MCF 10A (cell line): Measurements from ENCODE around the gene HDAC7. TPM values are rescaled to one million over a fixed set of nuclear protein-coding genes. Genes with fewer than 3 reads are reported as not detected.
A peak's percentile ranks its signal among the peaks of the same experiment; 100 is the strongest.

ENCODE experiments used
- BruUV-seq: library from RNA; stranded (reverse); fragments of 400-500 nt; replicated peaks from 2 replicates; lab custom pipeline; 2021; lab: Mats Ljungman, UMichigan
- CTCF ChIA-PET: fragments of 300-600 bp; sonication (Branson Sonifier 250); formaldehyde crosslinking; extraction: SDS; loops from one replicate; lab custom pipeline; 2021; ENCODE audit warnings: antibody characterized with exemption, inconsistent platforms; lab: Yijun Ruan, JAX
- POLR2A ChIA-PET: fragments of 300-600, 350-650 bp; sonication (Branson Sonifier 250); formaldehyde crosslinking; extraction: SDS; loops from one replicate; lab custom pipeline; 2020; ENCODE audit warnings: antibody characterized with exemption, inconsistent platforms; lab: Yijun Ruan, JAX
- DNase-seq: peaks from one replicate; pipeline ENCODE4 v3.0.0-alpha.2; 2018; ENCODE audit not compliant: unreplicated experiment
- H3K27ac Mint-ChIP-seq: one replicate; pipeline ENCODE4 v1.8.0; 2022; ENCODE audit warnings: mild to moderate bottlenecking, low read depth, mixed read lengths; ENCODE audit not compliant: unreplicated experiment
- H3K27me3 Mint-ChIP-seq: one replicate; pipeline ENCODE4 v1.8.0; 2022; ENCODE audit warnings: mixed read lengths; ENCODE audit not compliant: insufficient read depth, unreplicated experiment
- H3K36me3 Mint-ChIP-seq: one replicate; pipeline ENCODE4 v1.8.0; 2022; ENCODE audit warnings: mild to moderate bottlenecking, moderate library complexity, mixed read lengths; ENCODE audit not compliant: insufficient read depth, unreplicated experiment
- H3K4me1 Mint-ChIP-seq: one replicate; pipeline ENCODE4 v1.8.0; 2022; ENCODE audit warnings: mixed read lengths; ENCODE audit not compliant: insufficient read depth, unreplicated experiment
- H3K4me3 Mint-ChIP-seq: one replicate; pipeline ENCODE4 v1.8.0; 2022; ENCODE audit warnings: mild to moderate bottlenecking, moderate library complexity, mixed read lengths; ENCODE audit not compliant: unreplicated experiment
- H3K9me3 Mint-ChIP-seq: one replicate; pipeline ENCODE4 v1.8.0; 2022; ENCODE audit warnings: mixed read lengths; ENCODE audit not compliant: unreplicated experiment
- intact Hi-C: fragments of 100-400 bp; cut with micrococcal nuclease; formaldehyde crosslinking; loops from 2 replicates; pipeline ENCODE4 v1.14.1; 2022
- total RNA-seq: library from RNA; stranded (reverse); gene quantifications from 2 replicates; pipeline ENCODE4 v1.2.3, GENCODE V29; 2022
- TF ChIP-seq, protein P1 (sequence below): fragments of 200-600 bp; IDR thresholded peaks from one replicate; pipeline ENCODE4 v1.8.0; 2022; ENCODE audit warnings: antibody characterized with exemption, mild to moderate bottlenecking; ENCODE audit not compliant: unreplicated experiment

The HDAC7 gene
- total RNA-seq, 1 experiment from 2014 or later, result 80.1 TPM

DNA sequence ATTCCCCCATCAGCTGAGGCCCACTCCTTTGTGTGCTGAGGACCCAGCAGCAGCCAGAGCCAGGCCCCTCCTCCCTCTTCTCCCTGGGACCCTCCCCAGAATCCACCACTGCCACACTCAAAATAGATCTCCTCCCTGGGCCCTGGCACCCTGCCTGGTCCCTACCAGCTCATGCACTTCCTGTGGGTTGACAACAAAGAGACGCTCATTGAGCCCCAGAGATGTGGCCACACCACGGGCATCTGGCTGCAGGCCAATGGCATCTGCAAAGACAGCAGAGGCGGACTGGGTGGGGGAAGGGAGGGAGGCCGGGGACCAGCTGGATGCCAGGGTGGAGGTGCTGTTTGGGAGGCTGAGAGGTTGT is 78.4 kb downstream of the HDAC7 start:
- CTCF ChIA-PET, result interaction anchor here (0.5 to 7.8 kb wide), 33 partner anchors 13 to 1021 kb away, joined by 3 to 843 read pairs (median 8); partner anchors contain the start of genes ENDOU, HDAC7, RAPGEF3 and SLC48A1
- Mint-ChIP-seq H3K4me1 (peaks cover 14% of the 10 kb centered on the region), H3K36me3 (no peaks in the 10 kb centered on the region), H3K9me3 (no peaks in the 10 kb centered on the region), H3K27ac (no peak overlapping the region), H3K4me3 (no peak overlapping the region), H3K27me3 (peaks cover 17% of the 10 kb centered on the region)
- intact Hi-C loops, result no loop called here
- BruUV-seq, result no TSS peak
- peak; percentile 73 for DNase-seq
- POLR2A ChIA-PET, result interaction anchor here (0.6 to 4.9 kb wide), 9 partner anchors 11 to 98 kb away, joined by 3 to 38 read pairs (median 5); partner anchors contain the start of gene RPAP3
- TF ChIP-seq, protein P1, sequence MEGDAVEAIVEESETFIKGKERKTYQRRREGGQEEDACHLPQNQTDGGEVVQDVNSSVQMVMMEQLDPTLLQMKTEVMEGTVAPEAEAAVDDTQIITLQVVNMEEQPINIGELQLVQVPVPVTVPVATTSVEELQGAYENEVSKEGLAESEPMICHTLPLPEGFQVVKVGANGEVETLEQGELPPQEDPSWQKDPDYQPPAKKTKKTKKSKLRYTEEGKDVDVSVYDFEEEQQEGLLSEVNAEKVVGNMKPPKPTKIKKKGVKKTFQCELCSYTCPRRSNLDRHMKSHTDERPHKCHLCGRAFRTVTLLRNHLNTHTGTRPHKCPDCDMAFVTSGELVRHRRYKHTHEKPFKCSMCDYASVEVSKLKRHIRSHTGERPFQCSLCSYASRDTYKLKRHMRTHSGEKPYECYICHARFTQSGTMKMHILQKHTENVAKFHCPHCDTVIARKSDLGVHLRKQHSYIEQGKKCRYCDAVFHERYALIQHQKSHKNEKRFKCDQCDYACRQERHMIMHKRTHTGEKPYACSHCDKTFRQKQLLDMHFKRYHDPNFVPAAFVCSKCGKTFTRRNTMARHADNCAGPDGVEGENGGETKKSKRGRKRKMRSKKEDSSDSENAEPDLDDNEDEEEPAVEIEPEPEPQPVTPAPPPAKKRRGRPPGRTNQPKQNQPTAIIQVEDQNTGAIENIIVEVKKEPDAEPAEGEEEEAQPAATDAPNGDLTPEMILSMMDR, result no peak

DNA sequence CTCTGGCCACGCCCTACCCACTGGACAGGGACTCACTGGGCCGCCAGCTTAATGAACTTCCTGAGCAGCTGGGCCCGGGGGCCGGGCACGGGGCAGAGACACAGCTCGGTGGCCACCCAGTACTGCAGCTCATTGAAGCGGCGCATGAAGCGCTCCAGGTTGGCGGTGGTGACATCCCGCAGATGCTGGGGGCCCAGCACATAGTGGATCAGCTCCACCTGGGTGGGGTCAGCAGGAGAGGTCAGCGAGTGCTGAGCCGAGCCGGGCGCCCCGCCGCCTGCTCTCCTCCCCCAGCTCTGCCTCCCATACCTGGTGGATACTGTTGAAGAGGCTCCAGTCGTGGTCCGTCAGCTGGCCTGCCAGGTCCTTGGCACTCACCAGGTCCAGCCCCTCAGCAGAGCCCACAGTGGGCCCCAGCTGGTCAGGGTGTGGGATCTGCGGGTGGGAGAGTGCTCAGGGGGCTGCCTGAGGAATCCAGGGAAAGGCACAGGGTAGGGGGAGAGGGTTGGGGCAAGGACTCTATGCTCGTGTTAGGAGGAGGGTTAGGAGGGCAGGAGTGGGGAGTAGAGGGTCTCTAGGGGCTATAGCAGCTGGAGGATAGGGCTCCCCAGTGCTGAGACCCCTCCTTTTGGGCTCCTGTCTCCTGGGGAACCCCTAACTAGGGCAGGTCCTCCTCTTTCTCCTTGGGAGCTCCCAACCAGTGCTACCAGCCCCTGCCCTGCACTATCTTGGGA is 78.9 kb downstream of the HDAC7 start:
- intact Hi-C loops, result no loop called here
- no peaks in the 10 kb centered on the region for H3K9me3 Mint-ChIP-seq
- TF ChIP-seq, protein P1, result no peak
- no peak overlapping the region for H3K4me3 Mint-ChIP-seq
- H3K27ac Mint-ChIP-seq, result no peak overlapping the region
- peaks cover 16% of the 10 kb centered on the region for H3K27me3 Mint-ChIP-seq
- POLR2A ChIA-PET, result interaction anchor here (0.6 to 4.9 kb wide), 4 partner anchors 27 to 40 kb away, joined by 3 to 38 read pairs (median 14); partner anchors contain the start of gene RPAP3
- no peaks in the 10 kb centered on the region for H3K36me3 Mint-ChIP-seq
- CTCF ChIA-PET, result interaction anchor here (0.5 to 7.8 kb wide), 21 partner anchors 12 to 708 kb away, joined by 3 to 843 read pairs (median 9); partner anchors contain the start of genes ENDOU, RAPGEF3 and SLC48A1
- peaks cover 14% of the 10 kb centered on the region for H3K4me1 Mint-ChIP-seq
- no peak for DNase-seq
- no TSS peak for BruUV-seq

DNA sequence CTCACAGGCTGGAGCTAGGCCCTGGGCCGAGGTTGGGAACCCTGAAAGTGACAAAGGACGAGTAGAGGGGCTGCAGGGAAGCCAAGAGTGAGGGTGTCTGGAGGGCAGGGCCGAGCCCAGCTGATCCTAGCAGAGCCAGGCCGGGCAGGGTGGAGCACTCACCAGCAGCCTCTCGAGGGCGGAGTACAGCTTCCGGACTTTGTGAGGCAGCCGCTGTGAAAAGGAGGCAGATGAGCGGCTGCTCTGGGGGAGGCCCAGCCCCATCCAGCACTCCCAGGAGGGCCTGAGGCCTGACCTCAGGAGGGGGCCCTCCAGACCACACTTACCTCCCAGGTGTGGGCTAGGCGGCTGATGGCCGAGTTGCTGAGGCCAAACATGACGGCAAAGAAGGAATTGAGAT is 79.7 kb downstream of the HDAC7 start:
- H3K36me3 Mint-ChIP-seq, result no peaks in the 10 kb centered on the region
- peaks cover 14% of the 10 kb centered on the region for H3K4me1 Mint-ChIP-seq
- ChIA-PET POLR2A (interaction anchor here (0.6 kb wide), 1 partner anchor 137 kb away, joined by 3 read pairs; no protein-coding TSS in a partner anchor), CTCF (interaction anchor here (0.7 to 7.8 kb wide), 9 partner anchors 11 to 774 kb away, joined by 3 to 843 read pairs (median 73); partner anchors contain the start of genes ENDOU, RAPGEF3 and SLC48A1)
- TF ChIP-seq, protein P1, result no peak
- H3K9me3 Mint-ChIP-seq, result no peaks in the 10 kb centered on the region
- no peak overlapping the region for H3K27ac Mint-ChIP-seq
- peaks cover 8% of the 10 kb centered on the region for H3K27me3 Mint-ChIP-seq
- intact Hi-C loops, result no loop called here
- BruUV-seq, result no TSS peak
- no peak overlapping the region for H3K4me3 Mint-ChIP-seq
- no peak for DNase-seq

DNA sequence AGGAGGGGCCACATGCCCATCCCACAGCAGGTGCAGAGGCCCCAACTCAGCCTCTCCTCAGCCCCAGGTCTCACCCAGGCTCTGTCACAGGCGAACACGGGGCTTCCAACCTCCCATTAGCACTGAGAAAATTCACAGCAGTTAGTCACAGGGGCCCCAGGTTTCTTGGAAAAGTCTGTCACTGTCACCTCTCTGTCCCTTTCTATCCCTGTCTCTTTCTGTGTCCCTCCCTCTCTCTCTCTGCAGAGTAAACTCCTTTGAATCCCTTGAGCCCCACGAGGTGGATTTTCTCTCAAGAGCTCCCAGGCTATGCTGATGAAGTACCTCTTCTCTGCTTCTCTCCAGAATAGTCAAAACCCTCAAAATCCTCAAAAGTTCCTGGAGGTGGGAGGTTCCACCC is 80.4 kb downstream of the HDAC7 start:
- no peak for DNase-seq
- no peak overlapping the region for H3K4me3 Mint-ChIP-seq
- TF ChIP-seq, protein P1, result no peak
- POLR2A ChIA-PET, result interaction anchor here (0.6 kb wide), 1 partner anchor 138 kb away, joined by 3 read pairs; no protein-coding TSS in a partner anchor
- no peaks in the 10 kb centered on the region for H3K36me3 Mint-ChIP-seq
- no TSS peak for BruUV-seq
- CTCF ChIA-PET, result interaction anchor here (0.8 to 7.8 kb wide), 6 partner anchors 18 to 774 kb away, joined by 3 to 843 read pairs (median 144); partner anchors contain the start of genes RAPGEF3 and SLC48A1
- peaks cover 1% of the 10 kb centered on the region for H3K27me3 Mint-ChIP-seq
- intact Hi-C loops, result no loop called here
- no peaks in the 10 kb centered on the region for H3K9me3 Mint-ChIP-seq
- H3K4me1 Mint-ChIP-seq, result peaks cover 14% of the 10 kb centered on the region
- no peak overlapping the region for H3K27ac Mint-ChIP-seq
